A549 (cell line): Measurements from ENCODE around the gene PSMB11. TPM values are rescaled to one million over a fixed set of nuclear protein-coding genes. Genes with fewer than 3 reads are reported as not detected.

Source experiments
- ATAC-seq, 2 experiments: fragments of 200-7000 bp in 1 of 2; fragments of >200 bp in 1 of 2; cut with Nextera tagmentation in 1 of 2; cut with Tn5 transposase in 1 of 2; 3 replicates each; pipeline versions ENCODE4 v1.8.0 to v1.9.1; 2018 to 2020; ENCODE audit warnings: mild to moderate bottlenecking in 1 of 2, moderate library complexity in 1 of 2
- CTCF ChIA-PET: fragments of 300-600 bp; sonication (Branson Sonifier 250); formaldehyde crosslinking; extraction: SDS; loops from one replicate; lab custom pipeline; 2021; ENCODE audit warnings: antibody characterized with exemption, inconsistent platforms; lab: Yijun Ruan, JAX
- POLR2A ChIA-PET: fragments of 350-600 bp; formaldehyde crosslinking; extraction: SDS; loops from one replicate; lab custom pipeline; 2021; ENCODE audit warnings: antibody characterized with exemption, inconsistent platforms; lab: Yijun Ruan, JAX
- DNase-seq, 2 experiments: peaks; one replicate each; pipeline versions ENCODE4 v3.0.0 to v3.0.0-alpha.2; 2011 to 2016; ENCODE audit warnings: low read depth in 1 of 2, low spot score in 1 of 2
- FAIRE-seq: peaks from 2 replicates; lab custom pipeline; 2011; peaks lifted over from hg19 to GRCh38; lab: Jason Lieb, UNC
- H3K27ac ChIP-seq, 2 experiments: fragments of >200 bp; sonication (Bioruptor Twin); formaldehyde crosslinking; 3 replicates each; pipeline ENCODE4 v1.5.1; 2016 to 2017
- H3K4me1 ChIP-seq: fragments of >200 bp; sonication (Bioruptor Twin); formaldehyde crosslinking; 3 replicates; pipeline ENCODE4 v1.6.1; 2016
- H3K4me2 ChIP-seq: fragments of >200 bp; sonication (Bioruptor Twin); formaldehyde crosslinking; 3 replicates; pipeline ENCODE4 v1.6.1; 2016
- H3K4me3 ChIP-seq: fragments of >200 bp; sonication (Bioruptor Twin); formaldehyde crosslinking; 3 replicates; pipeline ENCODE4 v1.5.1; 2016
- H3K9me3 ChIP-seq: fragments of >200 bp; sonication (Bioruptor Twin); formaldehyde crosslinking; 3 replicates; pipeline ENCODE4 v1.6.1; 2016
- CHD4 ChIP-seq: fragments of 200-600 bp; sonication (generic); IDR thresholded peaks from 2 replicates; pipeline ENCODE4 v1.6.1; 2016; ENCODE audit warnings: antibody characterized with exemption, mild to moderate bottlenecking, borderline replicate concordance
- FOSB ChIP-seq: fragments of 250-450 bp; sonication (Bioruptor Pico); IDR thresholded peaks from 2 replicates; pipeline ENCODE4 v1.5.0; 2020; ENCODE audit warnings: mild to moderate bottlenecking, moderate library complexity
- GATA3 ChIP-seq: IDR thresholded peaks from 2 replicates; pipeline ENCODE4 v1.6.1; 2012; ENCODE audit warnings: borderline replicate concordance
- HDAC2 ChIP-seq: fragments of 200-600 bp; sonication (generic); IDR thresholded peaks from 2 replicates; pipeline ENCODE4 v1.6.1; 2016
- HEYL ChIP-seq: fragments of 250-450 bp; sonication (Bioruptor Pico); IDR thresholded peaks from 2 replicates; pipeline ENCODE4 v1.8.0; 2021; ENCODE audit warnings: mild to moderate bottlenecking, moderate library complexity
- JUN ChIP-seq, 2 experiments: fragments of >200 bp; sonication (Bioruptor Twin); formaldehyde crosslinking; IDR thresholded peaks; 2 replicates in 1 of 2; 3 replicates in 1 of 2; pipeline ENCODE4 v1.6.1; 2016 to 2017
- KDM1A ChIP-seq: fragments of 200-600 bp; sonication (generic); IDR thresholded peaks from 2 replicates; pipeline ENCODE4 v1.6.1; 2016; ENCODE audit warnings: low read depth, mild to moderate bottlenecking
- MYC ChIP-seq: IDR thresholded peaks from 2 replicates; pipeline ENCODE4 v1.6.1; 2012; ENCODE audit warnings: mild to moderate bottlenecking, inconsistent platforms, low read length, improper control_type of control experiment, borderline replicate concordance
- PHF8 ChIP-seq: fragments of 200-600 bp; sonication (generic); IDR thresholded peaks from 2 replicates; pipeline ENCODE4 v1.6.1; 2016; ENCODE audit warnings: low read depth, mild to moderate bottlenecking, antibody characterized with exemption, moderate library complexity, borderline replicate concordance
- RARB ChIP-seq: fragments of 250-450 bp; sonication (Bioruptor Pico); IDR thresholded peaks from 2 replicates; pipeline ENCODE4 v1.8.0; 2021; ENCODE audit warnings: mild to moderate bottlenecking, moderate library complexity
- RCOR1 ChIP-seq: fragments of 150-350 bp; IDR thresholded peaks from 2 replicates; pipeline ENCODE4 v1.6.1; 2014; ENCODE audit warnings: antibody characterized with exemption, low read length, low read depth
- TP53 ChIP-seq: fragments of 250-450 bp; sonication (Bioruptor Pico); IDR thresholded peaks from 2 replicates; pipeline ENCODE4 v1.5.0; 2021; ENCODE audit warnings: mild to moderate bottlenecking, moderate library complexity
- ZFP36 ChIP-seq: fragments of 450-650 bp; IDR thresholded peaks from 2 replicates; pipeline ENCODE4 v1.6.1; 2014; ENCODE audit warnings: borderline replicate concordance; ENCODE audit not compliant: partially characterized antibody
- ZNF302 ChIP-seq: fragments of 250-450 bp; sonication (Bioruptor Pico); IDR thresholded peaks from 2 replicates; pipeline ENCODE4 v1.9.0; 2021; ENCODE audit warnings: inconsistent platforms, mild to moderate bottlenecking, moderate library complexity
- WGBS: methylation state at CpG from one replicate; pipeline ENCODE4 v1.1.6; 2017; ENCODE audit errors: missing lambda C conversion rate; 5-methylcytosine and 5-hydroxymethylcytosine counted together
- polyA plus RNA-seq, 4 experiments: library from polyadenylated mRNA; depleted of rRNA in 3 of 4; stranded (reverse); fragments of >200 nt; fragmentation: RNase III in 1 of 4; extraction: RNeasy Plus Mini Kit Qiagen cat#74134 plus additional on column Dnase treatment in 1 of 4; gene quantifications; 2 replicates in 3 of 4; 3 replicates in 1 of 4; pipeline ENCODE4 v1.2.3, GENCODE V29; 2011 to 2017
- TF ChIP-seq, protein P1 (sequence below): fragments of >200 bp; sonication (Bioruptor Twin); formaldehyde crosslinking; IDR thresholded peaks from 3 replicates; pipeline ENCODE4 v1.6.1; 2016
- TF ChIP-seq, protein P2 (sequence below): fragments of 200-600 bp; sonication (generic); IDR thresholded peaks from 2 replicates; pipeline ENCODE4 v1.6.1; 2016; ENCODE audit warnings: antibody characterized with exemption, mild to moderate bottlenecking, moderate library complexity
- TF ChIP-seq, protein P3 (sequence below): fragments of 450-650 bp; IDR thresholded peaks from 2 replicates; pipeline ENCODE4 v1.6.1; 2014; ENCODE audit warnings: antibody characterized with exemption
- TF ChIP-seq, protein P4 (sequence below): fragments of 250-450 bp; sonication (Bioruptor Pico); IDR thresholded peaks from 2 replicates; pipeline ENCODE4 v1.5.0; 2021; ENCODE audit warnings: mild to moderate bottlenecking, moderate library complexity, borderline replicate concordance

Gene PSMB11
- polyA plus RNA-seq, 2 of the 4 experiments (the other 2 are of a cell fraction): not detected

DNA sequence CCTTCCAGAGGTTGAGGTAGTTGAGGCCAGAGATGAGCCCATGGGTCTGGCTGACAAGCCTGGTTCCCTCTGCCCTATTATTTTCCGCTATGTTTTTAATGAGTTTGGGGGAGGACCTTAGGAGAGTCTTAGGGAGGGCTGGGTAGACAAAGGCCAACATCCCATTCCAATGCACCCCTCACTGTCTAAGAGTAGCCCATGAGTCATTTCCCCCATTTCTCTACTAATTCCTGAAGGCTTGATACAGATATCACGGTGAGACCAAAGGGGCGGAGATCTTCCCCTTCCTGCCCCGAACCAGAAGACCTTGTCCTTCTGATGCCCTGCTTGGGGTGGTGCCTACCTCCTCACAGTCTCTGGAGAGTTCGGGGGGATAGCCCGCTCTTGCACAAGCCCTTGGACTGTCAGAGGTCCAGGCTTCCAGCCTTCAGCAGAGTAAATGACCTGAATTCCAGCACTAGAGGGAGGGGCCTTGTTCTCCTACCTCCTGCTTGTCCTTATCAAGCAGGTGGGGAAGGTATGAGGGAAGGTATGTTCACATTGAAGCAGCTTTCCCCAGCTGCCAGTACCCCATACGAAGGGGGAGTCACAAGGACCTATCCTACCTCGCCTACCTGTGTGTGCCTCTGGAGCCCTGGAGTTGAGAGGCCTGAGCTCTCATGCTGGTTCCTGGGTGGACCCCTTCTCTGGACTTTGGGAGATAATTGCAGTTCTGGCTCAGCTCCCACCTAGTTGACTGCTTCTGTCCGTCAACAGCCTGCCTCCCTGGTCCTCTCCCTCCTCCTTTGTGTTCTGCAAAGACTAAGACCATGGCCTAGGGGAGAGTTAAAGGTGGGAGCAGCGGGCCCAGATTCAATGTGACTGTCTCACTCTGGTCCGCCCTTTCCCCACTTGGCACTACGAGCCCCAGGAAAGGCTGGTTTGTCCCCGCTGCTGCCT lies 3.7 kb downstream of the PSMB11 start:
- ATAC-seq (no peak), DNase-seq (no peak), FAIRE-seq (no peak)
- WGBS: 79% methylated on average over 12 of the region's 13 CpGs
- peaks cover 6% of the 10 kb centered on the region; the same call in 1 of the 3 replicates for H3K4me1 ChIP-seq
- ChIA-PET POLR2A (no interaction called here), CTCF (interaction anchor here (1.2 to 33.8 kb wide), 4 partner anchors 9 to 57 kb away, joined by 4 to 1206 read pairs (median 32); partner anchors contain the start of genes AJUBA and CDH24)
- H3K27ac ChIP-seq: no peak overlapping the region
- no peaks in the 10 kb centered on the region for H3K9me3 ChIP-seq
- H3K4me2 ChIP-seq: no peak overlapping the region
- H3K4me3 ChIP-seq: no peak overlapping the region
- no peak for TF ChIP-seq ZFP36
- no peak for TF ChIP-seq CHD4
- TF ChIP-seq, protein P1, sequence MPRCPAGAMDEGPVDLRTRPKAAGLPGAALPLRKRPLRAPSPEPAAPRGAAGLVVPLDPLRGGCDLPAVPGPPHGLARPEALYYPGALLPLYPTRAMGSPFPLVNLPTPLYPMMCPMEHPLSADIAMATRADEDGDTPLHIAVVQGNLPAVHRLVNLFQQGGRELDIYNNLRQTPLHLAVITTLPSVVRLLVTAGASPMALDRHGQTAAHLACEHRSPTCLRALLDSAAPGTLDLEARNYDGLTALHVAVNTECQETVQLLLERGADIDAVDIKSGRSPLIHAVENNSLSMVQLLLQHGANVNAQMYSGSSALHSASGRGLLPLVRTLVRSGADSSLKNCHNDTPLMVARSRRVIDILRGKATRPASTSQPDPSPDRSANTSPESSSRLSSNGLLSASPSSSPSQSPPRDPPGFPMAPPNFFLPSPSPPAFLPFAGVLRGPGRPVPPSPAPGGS: no peak
- TF ChIP-seq GATA3: no peak
- TF ChIP-seq RARB (CRISPR knock-in tag): no peak
- TF ChIP-seq RCOR1: no peak
- TF ChIP-seq FOSB: no peak
- no peak for TF ChIP-seq ZNF302
- TF ChIP-seq JUN (IDR thresholded peaks at IDR 0.05): no peak
- TF ChIP-seq, protein P2, sequence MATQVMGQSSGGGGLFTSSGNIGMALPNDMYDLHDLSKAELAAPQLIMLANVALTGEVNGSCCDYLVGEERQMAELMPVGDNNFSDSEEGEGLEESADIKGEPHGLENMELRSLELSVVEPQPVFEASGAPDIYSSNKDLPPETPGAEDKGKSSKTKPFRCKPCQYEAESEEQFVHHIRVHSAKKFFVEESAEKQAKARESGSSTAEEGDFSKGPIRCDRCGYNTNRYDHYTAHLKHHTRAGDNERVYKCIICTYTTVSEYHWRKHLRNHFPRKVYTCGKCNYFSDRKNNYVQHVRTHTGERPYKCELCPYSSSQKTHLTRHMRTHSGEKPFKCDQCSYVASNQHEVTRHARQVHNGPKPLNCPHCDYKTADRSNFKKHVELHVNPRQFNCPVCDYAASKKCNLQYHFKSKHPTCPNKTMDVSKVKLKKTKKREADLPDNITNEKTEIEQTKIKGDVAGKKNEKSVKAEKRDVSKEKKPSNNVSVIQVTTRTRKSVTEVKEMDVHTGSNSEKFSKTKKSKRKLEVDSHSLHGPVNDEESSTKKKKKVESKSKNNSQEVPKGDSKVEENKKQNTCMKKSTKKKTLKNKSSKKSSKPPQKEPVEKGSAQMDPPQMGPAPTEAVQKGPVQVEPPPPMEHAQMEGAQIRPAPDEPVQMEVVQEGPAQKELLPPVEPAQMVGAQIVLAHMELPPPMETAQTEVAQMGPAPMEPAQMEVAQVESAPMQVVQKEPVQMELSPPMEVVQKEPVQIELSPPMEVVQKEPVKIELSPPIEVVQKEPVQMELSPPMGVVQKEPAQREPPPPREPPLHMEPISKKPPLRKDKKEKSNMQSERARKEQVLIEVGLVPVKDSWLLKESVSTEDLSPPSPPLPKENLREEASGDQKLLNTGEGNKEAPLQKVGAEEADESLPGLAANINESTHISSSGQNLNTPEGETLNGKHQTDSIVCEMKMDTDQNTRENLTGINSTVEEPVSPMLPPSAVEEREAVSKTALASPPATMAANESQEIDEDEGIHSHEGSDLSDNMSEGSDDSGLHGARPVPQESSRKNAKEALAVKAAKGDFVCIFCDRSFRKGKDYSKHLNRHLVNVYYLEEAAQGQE: no peak
- TF ChIP-seq HEYL: no peak
- TF ChIP-seq TP53 (CRISPR knock-in tag): no peak
- TF ChIP-seq HDAC2: no peak
- no peak for TF ChIP-seq MYC
- no peak for TF ChIP-seq KDM1A
- TF ChIP-seq, protein P3, sequence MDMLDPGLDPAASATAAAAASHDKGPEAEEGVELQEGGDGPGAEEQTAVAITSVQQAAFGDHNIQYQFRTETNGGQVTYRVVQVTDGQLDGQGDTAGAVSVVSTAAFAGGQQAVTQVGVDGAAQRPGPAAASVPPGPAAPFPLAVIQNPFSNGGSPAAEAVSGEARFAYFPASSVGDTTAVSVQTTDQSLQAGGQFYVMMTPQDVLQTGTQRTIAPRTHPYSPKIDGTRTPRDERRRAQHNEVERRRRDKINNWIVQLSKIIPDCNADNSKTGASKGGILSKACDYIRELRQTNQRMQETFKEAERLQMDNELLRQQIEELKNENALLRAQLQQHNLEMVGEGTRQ: no peak
- TF ChIP-seq, protein P4, sequence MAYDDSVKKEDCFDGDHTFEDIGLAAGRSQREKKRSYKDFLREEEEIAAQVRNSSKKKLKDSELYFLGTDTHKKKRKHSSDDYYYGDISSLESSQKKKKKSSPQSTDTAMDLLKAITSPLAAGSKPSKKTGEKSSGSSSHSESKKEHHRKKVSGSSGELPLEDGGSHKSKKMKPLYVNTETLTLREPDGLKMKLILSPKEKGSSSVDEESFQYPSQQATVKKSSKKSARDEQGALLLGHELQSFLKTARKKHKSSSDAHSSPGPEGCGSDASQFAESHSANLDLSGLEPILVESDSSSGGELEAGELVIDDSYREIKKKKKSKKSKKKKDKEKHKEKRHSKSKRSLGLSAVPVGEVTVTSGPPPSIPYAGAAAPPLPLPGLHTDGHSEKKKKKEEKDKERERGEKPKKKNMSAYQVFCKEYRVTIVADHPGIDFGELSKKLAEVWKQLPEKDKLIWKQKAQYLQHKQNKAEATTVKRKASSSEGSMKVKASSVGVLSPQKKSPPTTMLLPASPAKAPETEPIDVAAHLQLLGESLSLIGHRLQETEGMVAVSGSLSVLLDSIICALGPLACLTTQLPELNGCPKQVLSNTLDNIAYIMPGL: no peak
- no peak for TF ChIP-seq PHF8
